ENCODE data around the gene UBXN2A. TPM values are rescaled to one million over a fixed set of nuclear protein-coding genes. Genes with fewer than 3 reads are reported as not detected.
"Not testable (repeated sequence)": the region's sequence is repeated elsewhere in the genome, so short reads cannot be mapped to it uniquely, and the experiment has no call there.

UBXN2A gene
- total RNA-seq, 2 donors from 2014 or later: 10.0 to 17.3 TPM

- intact Hi-C loops (cut with DNase I): loop anchor here (5.0 kb wide), 1 partner anchor 137 kb away; no protein-coding TSS in a partner anchor
- Histone ChIP-seq H3K4me1 (no peaks in the 10 kb centered on the region), H3K27me3 (no peaks in the 10 kb centered on the region), H3K9me3 (no peaks in the 10 kb centered on the region), H3K4me3 (no peak overlapping the region), H3K36me3 (no peaks in the 10 kb centered on the region), H3K27ac (no peak overlapping the region), H3K9ac (ENCODE audit: low read depth in 2 of 2, low read length in 2 of 2) (no peak overlapping the region)
- no peak for DNase-seq
- TF ChIP-seq CTCF (IDR thresholded peaks at IDR 0.05): no peak
Observed at GRCh38 chr2:24024996-24025663, 84.9 kb downstream of the UBXN2A start.

- no peak for TF ChIP-seq CTCF (IDR thresholded peaks at IDR 0.05)
- Histone ChIP-seq H3K36me3 (no peaks in the 10 kb centered on the region), H3K4me3 (no peak overlapping the region), H3K27ac (no peak overlapping the region), H3K9me3 (no peaks in the 10 kb centered on the region), H3K9ac (ENCODE audit: low read depth in 2 of 2, low read length in 2 of 2) (no peak overlapping the region), H3K27me3 (no peaks in the 10 kb centered on the region), H3K4me1 (no peaks in the 10 kb centered on the region)
- intact Hi-C loops (cut with DNase I): no loop called here
- DNase-seq: no peak
Observed at GRCh38 chr2:24026233-24026632, 86.0 kb downstream of the UBXN2A start.

- Histone ChIP-seq H3K9ac (ENCODE audit: low read depth in 2 of 2, low read length in 2 of 2) (no peak overlapping the region), H3K27me3 (no peaks in the 10 kb centered on the region), H3K36me3 (no peaks in the 10 kb centered on the region), H3K4me1 (no peaks in the 10 kb centered on the region), H3K27ac (no peak overlapping the region), H3K4me3 (no peak overlapping the region), H3K9me3 (no peaks in the 10 kb centered on the region)
- no peak for TF ChIP-seq CTCF (IDR thresholded peaks at IDR 0.05)
- intact Hi-C loops (cut with DNase I): no loop called here
- DNase-seq: no peak
Observed at GRCh38 chr2:24038786-24039499, 98.7 kb downstream of the UBXN2A start.

- Histone ChIP-seq H3K9me3 (no peaks in the 10 kb centered on the region), H3K4me1 (no peaks in the 10 kb centered on the region), H3K36me3 (no peaks in the 10 kb centered on the region), H3K27me3 (no peaks in the 10 kb centered on the region), H3K4me3 (no peak overlapping the region), H3K9ac (ENCODE audit: low read depth in 2 of 2, low read length in 2 of 2) (no peak overlapping the region), H3K27ac (no peak overlapping the region)
- no peak for TF ChIP-seq CTCF (IDR thresholded peaks at IDR 0.05)
- DNase-seq: no peak
- intact Hi-C loops (cut with DNase I): no loop called here
Observed at GRCh38 chr2:24040511-24040910, 100.2 kb downstream of the UBXN2A start.

- intact Hi-C loops (cut with DNase I); H3K36me3 ChIP-seq; H3K4me3 ChIP-seq; H3K9ac ChIP-seq (ENCODE audit: low read depth in 2 of 2, low read length in 2 of 2); H3K27ac ChIP-seq; H3K27me3 ChIP-seq; DNase-seq; H3K9me3 ChIP-seq: not testable (repeated sequence)
- peaks cover 11% of the 10 kb centered on the region for H3K4me1 ChIP-seq
Observed at GRCh38 chr2:24043133-24043532, 102.9 kb downstream of the UBXN2A start.

All from colonic mucosa (tissue), 4 donors.